GM12892 (cell line): ENCODE data around the gene TSPEAR.

Experiments
- POLR2A ChIP-seq: IDR thresholded peaks from 2 replicates; pipeline ENCODE4 v1.6.1; 2011; ENCODE audit warnings: low read depth, low read length, control low read depth
- POLR2AphosphoS5 ChIP-seq: IDR thresholded peaks from 2 replicates; pipeline ENCODE4 v1.6.1; 2011; ENCODE audit warnings: low read depth, low read length, control low read depth

- TF ChIP-seq POLR2A (no peak), POLR2AphosphoS5 (no peak)
These were observed 94.3 kb downstream of the TSPEAR start for GRCh38 chr21:44617071-44617501.
